ENCODE data around the gene KANK2.

Gene KANK2

GRCh38 chr19:11233073-11233472 lies 35.7 kb upstream of the KANK2 start:
- H3K36me3 Mint-ChIP-seq, result no peaks in the 10 kb centered on the region
- H3K4me1 Mint-ChIP-seq, result peaks cover 5% of the 10 kb centered on the region
- DNase-seq (ENCODE audit: low spot score in 2 of 2) (no peak), ATAC-seq (peak; percentile 22)
- no peak overlapping the region for H3K27ac Mint-ChIP-seq
- no peak overlapping the region for H3K4me3 Mint-ChIP-seq
- peaks cover 2% of the 10 kb centered on the region for H3K9me3 Mint-ChIP-seq

- DNase-seq (ENCODE audit: low spot score in 2 of 2) (no peak), ATAC-seq (no peak)
- H3K9me3 Mint-ChIP-seq, result no peaks in the 10 kb centered on the region
- H3K27ac Mint-ChIP-seq, result no peak overlapping the region
- no peaks in the 10 kb centered on the region for H3K36me3 Mint-ChIP-seq
- peaks cover 5% of the 10 kb centered on the region for H3K4me1 Mint-ChIP-seq
- no peak overlapping the region for H3K4me3 Mint-ChIP-seq
These were observed 35.2 kb upstream of the KANK2 start for GRCh38 chr19:11232555-11232954.

DNA sequence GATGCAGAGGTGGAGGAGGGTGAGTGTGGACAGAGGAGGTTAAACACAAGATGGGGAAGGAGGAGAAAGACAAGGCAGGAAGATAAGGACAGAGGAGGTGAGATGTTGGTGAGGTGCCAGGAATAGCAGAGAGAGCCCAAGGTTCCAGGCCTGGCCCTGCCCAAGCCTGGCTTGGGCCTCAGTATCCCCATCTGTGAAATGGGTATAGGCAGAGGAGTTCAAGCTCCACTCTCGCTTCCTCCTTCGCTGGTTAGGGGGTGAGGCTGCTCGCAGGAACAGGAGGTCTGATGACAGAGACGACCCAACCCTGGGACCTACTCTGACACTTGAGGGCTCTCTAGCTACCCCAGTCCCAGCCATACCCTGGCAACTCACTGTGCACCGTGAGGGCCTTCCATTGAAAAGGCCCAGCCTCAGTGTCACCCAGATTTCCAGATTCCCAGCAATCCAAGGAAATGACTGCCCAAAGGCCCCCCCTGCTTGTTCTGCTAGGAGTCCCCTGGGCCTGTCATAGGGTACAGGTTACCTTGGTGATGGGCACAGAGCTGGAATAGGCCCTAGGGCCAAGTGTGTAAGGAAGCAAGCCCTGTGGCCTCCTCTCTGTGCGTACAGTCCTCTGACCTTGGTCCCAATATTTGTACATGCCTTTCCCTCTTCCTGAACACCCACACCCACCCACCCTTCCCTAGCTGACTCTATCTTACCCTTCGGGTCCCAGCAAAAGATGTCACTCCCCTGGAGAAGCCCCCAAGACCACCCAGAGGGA lies 33.5 kb upstream of the KANK2 start:
- no peaks in the 10 kb centered on the region for H3K36me3 Mint-ChIP-seq
- no peak overlapping the region for H3K27ac Mint-ChIP-seq
- H3K4me1 Mint-ChIP-seq, result peaks cover 5% of the 10 kb centered on the region
- no peak for DNase-seq (ENCODE audit: low spot score in 2 of 2)
- no peak for ATAC-seq
- H3K9me3 Mint-ChIP-seq, result no peaks in the 10 kb centered on the region
- no peak overlapping the region for H3K4me3 Mint-ChIP-seq

DNA sequence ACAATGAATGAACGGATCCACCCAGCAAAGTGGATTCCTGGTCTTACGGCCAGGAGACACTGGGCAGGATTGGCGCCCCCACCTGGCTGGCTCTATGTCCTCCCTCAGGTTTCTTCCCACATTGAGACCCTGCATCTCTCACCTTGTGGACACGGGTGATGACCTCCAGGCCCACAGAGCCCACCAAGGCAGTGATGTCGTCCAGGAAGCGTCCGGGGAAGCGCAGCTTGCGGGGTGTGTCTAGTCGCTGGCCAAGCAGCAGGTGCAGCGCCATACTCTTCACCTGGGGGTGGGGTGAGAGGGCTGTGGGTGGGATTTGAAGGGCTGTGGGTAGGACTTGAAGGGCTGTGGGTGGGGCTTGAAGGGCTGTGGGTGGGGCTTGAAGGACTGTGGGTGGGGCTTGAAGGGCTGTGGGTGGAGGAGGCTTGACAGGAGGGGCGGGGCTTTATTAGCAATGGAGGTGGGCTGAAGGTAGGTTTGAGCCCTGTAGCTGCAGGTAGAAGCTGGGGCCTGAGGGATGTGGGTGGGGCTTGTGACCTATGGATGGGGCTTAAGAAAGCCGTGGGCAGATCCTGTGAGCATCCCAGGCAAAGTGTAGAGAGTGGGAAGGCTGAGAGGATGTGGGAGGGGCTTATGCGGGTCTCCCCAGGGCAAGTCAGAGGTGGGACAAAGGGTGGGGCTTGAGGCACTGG lies 30.0 kb upstream of the KANK2 start:
- ATAC-seq, result no peak
- no peak overlapping the region for H3K27ac Mint-ChIP-seq
- H3K4me1 Mint-ChIP-seq, result no peaks in the 10 kb centered on the region
- no peaks in the 10 kb centered on the region for H3K36me3 Mint-ChIP-seq
- H3K9me3 Mint-ChIP-seq, result no peaks in the 10 kb centered on the region
- no peak for DNase-seq (ENCODE audit: low spot score in 2 of 2)
- no peak overlapping the region for H3K4me3 Mint-ChIP-seq

GRCh38 chr19:11226716-11227166 lies 29.4 kb upstream of the KANK2 start:
- DNase-seq (ENCODE audit: low spot score in 2 of 2) (no peak), ATAC-seq (no peak)
- no peaks in the 10 kb centered on the region for H3K9me3 Mint-ChIP-seq
- H3K4me3 Mint-ChIP-seq, result no peak overlapping the region
- H3K27ac Mint-ChIP-seq, result no peak overlapping the region
- no peaks in the 10 kb centered on the region for H3K4me1 Mint-ChIP-seq
- no peaks in the 10 kb centered on the region for H3K36me3 Mint-ChIP-seq

DNA sequence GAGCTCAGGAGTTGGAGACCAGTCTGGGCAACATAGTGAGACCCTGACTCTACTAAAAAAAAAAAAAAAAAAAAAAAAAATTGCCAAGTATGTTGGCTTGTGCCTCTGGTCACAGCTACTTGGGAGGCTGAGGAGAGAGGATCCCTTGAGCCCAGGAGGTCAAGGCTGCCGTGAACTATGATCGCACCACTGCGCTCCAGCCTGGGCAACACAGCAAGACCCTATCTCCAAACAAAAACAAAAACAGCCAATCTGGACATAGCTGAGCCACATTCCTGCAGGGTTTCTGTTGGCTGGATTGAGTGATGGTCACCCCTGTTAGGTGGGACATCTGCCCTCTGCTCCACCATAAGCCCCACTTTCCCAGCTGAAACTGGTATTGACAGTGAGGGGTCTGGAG lies 28.5 kb upstream of the KANK2 start:
- Mint-ChIP-seq H3K27ac (no peak overlapping the region), H3K36me3 (no peaks in the 10 kb centered on the region), H3K9me3 (peaks cover 8% of the 10 kb centered on the region), H3K4me1 (no peaks in the 10 kb centered on the region), H3K4me3 (no peak overlapping the region)
- no peak for DNase-seq (ENCODE audit: low spot score in 2 of 2)
- ATAC-seq, result no peak

GRCh38 chr19:11225172-11225571 lies 27.8 kb upstream of the KANK2 start:
- Mint-ChIP-seq H3K36me3 (no peaks in the 10 kb centered on the region), H3K4me3 (no peak overlapping the region), H3K27ac (no peak overlapping the region), H3K4me1 (no peaks in the 10 kb centered on the region), H3K9me3 (peaks cover 11% of the 10 kb centered on the region)
- no peak for DNase-seq (ENCODE audit: low spot score in 2 of 2)
- no peak for ATAC-seq

GRCh38 chr19:11224429-11224828 lies 27.1 kb upstream of the KANK2 start:
- Mint-ChIP-seq H3K9me3 (peaks cover 11% of the 10 kb centered on the region), H3K36me3 (no peaks in the 10 kb centered on the region), H3K27ac (no peak overlapping the region), H3K4me3 (no peak overlapping the region), H3K4me1 (no peaks in the 10 kb centered on the region)
- ATAC-seq (no peak), DNase-seq (ENCODE audit: low spot score in 2 of 2) (no peak)

- Mint-ChIP-seq H3K36me3 (no peaks in the 10 kb centered on the region), H3K9me3 (peaks cover 11% of the 10 kb centered on the region), H3K27ac (no peak overlapping the region), H3K4me3 (no peak overlapping the region), H3K4me1 (no peaks in the 10 kb centered on the region)
- ATAC-seq, result no peak
- DNase-seq (ENCODE audit: low spot score in 2 of 2), result no peak
These were observed 25.9 kb upstream of the KANK2 start for GRCh38 chr19:11223200-11223599.

DNA sequence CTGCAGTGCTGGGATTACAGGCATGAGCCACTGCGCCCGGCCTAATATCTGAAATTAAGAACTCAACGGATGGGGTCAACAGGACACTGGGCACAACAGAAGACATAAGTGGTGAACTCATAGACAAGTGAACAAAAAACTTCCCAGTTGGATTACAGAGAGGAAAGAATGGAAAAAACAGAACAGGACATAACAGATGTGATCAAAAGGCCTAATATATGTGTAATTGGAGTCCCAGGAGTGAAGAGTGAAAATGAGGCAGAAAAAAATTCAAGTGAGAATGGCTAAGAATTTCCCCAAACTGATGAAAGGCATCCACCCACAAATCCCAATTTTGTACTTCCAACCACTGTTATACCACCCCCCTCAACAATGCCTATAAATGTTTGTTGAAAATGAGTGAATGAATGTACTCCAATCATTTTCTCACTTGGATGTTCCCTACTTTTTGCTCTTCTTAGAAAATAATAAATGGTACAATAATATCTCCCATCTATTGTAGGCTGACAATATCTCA lies 23.8 kb upstream of the KANK2 start:
- ATAC-seq (no peak), DNase-seq (ENCODE audit: low spot score in 2 of 2) (no peak)
- no peak overlapping the region for H3K4me3 Mint-ChIP-seq
- peaks cover 11% of the 10 kb centered on the region for H3K9me3 Mint-ChIP-seq
- no peak overlapping the region for H3K27ac Mint-ChIP-seq
- no peaks in the 10 kb centered on the region for H3K4me1 Mint-ChIP-seq
- H3K36me3 Mint-ChIP-seq, result peaks cover 5% of the 10 kb centered on the region

- peaks cover 29% of the 10 kb centered on the region for H3K36me3 Mint-ChIP-seq
- no peak overlapping the region for H3K27ac Mint-ChIP-seq
- DNase-seq (ENCODE audit: low spot score in 2 of 2) (no peak), ATAC-seq (no peak)
- no peak overlapping the region for H3K4me3 Mint-ChIP-seq
- H3K4me1 Mint-ChIP-seq, result peaks cover 17% of the 10 kb centered on the region
- H3K9me3 Mint-ChIP-seq, result peaks cover 2% of the 10 kb centered on the region
These were observed 17.0 kb upstream of the KANK2 start for GRCh38 chr19:11214387-11214786.

DNA sequence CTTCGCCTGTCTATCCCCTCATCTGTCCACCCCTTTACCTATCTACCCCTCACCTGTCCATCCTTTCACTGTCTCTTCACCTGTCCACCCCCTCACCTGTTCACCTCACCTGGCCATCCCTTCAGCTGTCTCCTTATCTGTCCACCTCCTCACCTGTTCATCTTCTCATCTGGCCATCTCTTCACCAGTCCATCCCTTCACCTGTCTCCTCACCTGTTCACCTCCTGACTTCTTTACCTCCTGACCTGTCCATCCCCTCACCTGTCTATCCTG lies 13.2 kb upstream of the KANK2 start:
- DNase-seq (ENCODE audit: low spot score in 2 of 2) (no peak), ATAC-seq (no peak)
- Mint-ChIP-seq H3K27ac (peak overlapping the region; percentile 90), H3K4me1 (peaks cover 17% of the 10 kb centered on the region), H3K9me3 (peaks cover 2% of the 10 kb centered on the region), H3K4me3 (peak overlapping the region; percentile 22), H3K36me3 (peaks cover 37% of the 10 kb centered on the region)

DNA sequence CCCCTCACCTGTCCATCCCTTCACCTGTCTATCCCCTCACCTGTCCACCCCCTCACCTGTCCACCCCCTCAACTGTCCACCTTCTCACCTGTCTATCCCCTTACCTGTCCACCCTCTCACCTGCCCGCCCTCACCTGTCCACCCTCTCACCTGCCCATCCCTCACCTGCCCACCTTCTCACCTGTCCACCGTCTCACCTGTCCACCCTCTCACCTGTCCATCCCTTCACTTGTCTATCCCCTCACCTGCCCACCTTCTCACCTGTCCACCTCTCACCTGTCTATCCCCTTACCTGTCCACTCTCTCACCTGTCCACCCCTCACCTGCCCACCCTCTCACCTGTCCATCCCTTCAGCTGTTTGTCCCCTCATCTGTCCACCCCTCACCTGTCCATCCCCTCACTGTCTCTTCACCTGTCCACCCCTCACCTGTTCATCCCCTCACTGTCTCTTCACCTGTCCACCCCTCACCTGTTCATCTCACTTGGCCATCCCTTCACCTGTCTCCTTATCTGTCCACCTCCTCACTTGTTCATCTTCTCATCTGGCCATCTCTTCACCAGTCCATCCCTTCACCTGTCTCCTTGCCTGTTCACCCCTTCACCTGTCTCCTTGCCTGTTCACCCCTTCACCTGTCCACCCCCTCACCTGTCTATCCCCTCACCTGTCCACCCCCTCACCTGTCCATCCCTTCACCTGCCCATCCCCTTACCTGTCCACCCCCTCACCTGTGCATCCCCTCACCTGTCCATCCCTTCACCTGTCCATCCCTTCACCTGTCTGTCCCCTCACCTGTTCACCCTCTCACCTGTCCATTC lies 12.7 kb upstream of the KANK2 start:
- H3K36me3 Mint-ChIP-seq, result peaks cover 37% of the 10 kb centered on the region
- no peak for ATAC-seq
- peaks cover 2% of the 10 kb centered on the region for H3K9me3 Mint-ChIP-seq
- DNase-seq (ENCODE audit: low spot score in 2 of 2), result no peak
- H3K4me1 Mint-ChIP-seq, result peaks cover 17% of the 10 kb centered on the region
- H3K4me3 Mint-ChIP-seq, result peak overlapping the region; percentile 22
- H3K27ac Mint-ChIP-seq, result peak overlapping the region; percentile 90

GRCh38 chr19:11208561-11209471 lies 11.5 kb upstream of the KANK2 start:
- peaks cover 37% of the 10 kb centered on the region for H3K36me3 Mint-ChIP-seq
- H3K4me3 Mint-ChIP-seq, result no peak overlapping the region
- H3K4me1 Mint-ChIP-seq, result peaks cover 17% of the 10 kb centered on the region
- peak overlapping the region; percentile 79 for H3K27ac Mint-ChIP-seq
- peak; percentile 54 for ATAC-seq
- no peak for DNase-seq (ENCODE audit: low spot score in 2 of 2)
- H3K9me3 Mint-ChIP-seq, result peaks cover 2% of the 10 kb centered on the region
